Stomach smooth muscle (tissue), 2 donors: ENCODE results near the gene HAGHL.

Experiments
- H3K27ac ChIP-seq: one replicate; pipeline ENCODE4 v1.7.0; 2013; ENCODE audit warnings: mild to moderate bottlenecking, low read length, inconsistent platforms
- H3K27me3 ChIP-seq, 2 donors: one replicate each; pipeline ENCODE4 v1.7.0; 2013; ENCODE audit warnings: low read length in 2 of 2; ENCODE audit not compliant: insufficient read depth in 2 of 2, control insufficient read depth in 1 of 2
- H3K36me3 ChIP-seq, 2 donors: one replicate each; pipeline ENCODE4 v1.7.0; 2013; ENCODE audit warnings: low read length in 2 of 2; ENCODE audit not compliant: control insufficient read depth in 2 of 2, insufficient read depth in 2 of 2
- H3K4me1 ChIP-seq: one replicate; pipeline ENCODE4 v1.7.0; 2013; ENCODE audit warnings: low read length; ENCODE audit not compliant: control insufficient read depth, insufficient read depth
- H3K4me3 ChIP-seq, 2 donors: one replicate each; pipeline ENCODE4 v1.7.0; 2013; ENCODE audit warnings: low read length in 2 of 2
- H3K9ac ChIP-seq, 2 donors: one replicate each; pipeline ENCODE4 v1.7.0; 2013; ENCODE audit warnings: low read length in 2 of 2, mild to moderate bottlenecking in 1 of 2
- H3K9me3 ChIP-seq, 2 donors: one replicate each; pipeline ENCODE4 v1.7.0; 2013; ENCODE audit warnings: low read length in 2 of 2; ENCODE audit not compliant: control insufficient read depth in 2 of 2
- donor health status: healthy.
- donor health status: Pancreatic carcinoma.

The HAGHL gene

GRCh38 chr16:724188-725040, 2.5 kb upstream of the HAGHL start:
- H3K36me3 ChIP-seq: no peaks in the 10 kb centered on the region
- no peak overlapping the region for H3K4me3 ChIP-seq
- peaks cover 50% of the 10 kb centered on the region for H3K4me1 ChIP-seq
- no peaks in the 10 kb centered on the region for H3K9me3 ChIP-seq
- no peak overlapping the region for H3K9ac ChIP-seq
- H3K27me3 ChIP-seq: peaks cover 22 to 26% of the 10 kb centered on the region in 2 donors
- H3K27ac ChIP-seq: no peak overlapping the region

GRCh38 chr16:725041-725376, 1.9 kb upstream of the HAGHL start:
- Histone ChIP-seq H3K9me3 (no peaks in the 10 kb centered on the region), H3K9ac (no peak overlapping the region), H3K4me1 (peaks cover 44% of the 10 kb centered on the region), H3K36me3 (no peaks in the 10 kb centered on the region), H3K27ac (no peak overlapping the region), H3K4me3 (no peak overlapping the region), H3K27me3 (peaks cover 22 to 26% of the 10 kb centered on the region in 2 donors)

- H3K9ac ChIP-seq: no peak overlapping the region
- peaks cover 22 to 26% of the 10 kb centered on the region in 2 donors for H3K27me3 ChIP-seq
- no peak overlapping the region for H3K4me3 ChIP-seq
- no peak overlapping the region for H3K27ac ChIP-seq
- H3K36me3 ChIP-seq: no peaks in the 10 kb centered on the region
- peaks cover 38% of the 10 kb centered on the region for H3K4me1 ChIP-seq
- no peaks in the 10 kb centered on the region for H3K9me3 ChIP-seq
These were observed 1.3 kb upstream of the HAGHL start for GRCh38 chr16:725463-726187.

DNA sequence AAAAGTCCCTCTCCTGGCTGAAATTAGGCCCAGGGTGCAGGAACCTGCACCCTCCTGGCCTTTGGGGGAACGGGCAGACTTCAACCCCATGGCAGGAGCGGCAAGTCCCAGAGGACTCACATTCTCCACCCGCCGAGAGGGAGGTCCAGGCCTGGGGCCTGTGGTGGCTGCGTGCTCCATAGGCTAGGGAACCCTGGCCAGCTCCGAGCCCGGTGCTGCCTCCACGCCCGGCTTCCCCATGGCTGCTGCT, 793 bp upstream of the HAGHL start:
- no peaks in the 10 kb centered on the region for H3K36me3 ChIP-seq
- no peak overlapping the region for H3K27ac ChIP-seq
- no peak overlapping the region for H3K9ac ChIP-seq
- H3K4me1 ChIP-seq: peaks cover 34% of the 10 kb centered on the region
- no peak overlapping the region for H3K4me3 ChIP-seq
- peaks cover 22 to 26% of the 10 kb centered on the region in 2 donors for H3K27me3 ChIP-seq
- no peaks in the 10 kb centered on the region for H3K9me3 ChIP-seq

DNA sequence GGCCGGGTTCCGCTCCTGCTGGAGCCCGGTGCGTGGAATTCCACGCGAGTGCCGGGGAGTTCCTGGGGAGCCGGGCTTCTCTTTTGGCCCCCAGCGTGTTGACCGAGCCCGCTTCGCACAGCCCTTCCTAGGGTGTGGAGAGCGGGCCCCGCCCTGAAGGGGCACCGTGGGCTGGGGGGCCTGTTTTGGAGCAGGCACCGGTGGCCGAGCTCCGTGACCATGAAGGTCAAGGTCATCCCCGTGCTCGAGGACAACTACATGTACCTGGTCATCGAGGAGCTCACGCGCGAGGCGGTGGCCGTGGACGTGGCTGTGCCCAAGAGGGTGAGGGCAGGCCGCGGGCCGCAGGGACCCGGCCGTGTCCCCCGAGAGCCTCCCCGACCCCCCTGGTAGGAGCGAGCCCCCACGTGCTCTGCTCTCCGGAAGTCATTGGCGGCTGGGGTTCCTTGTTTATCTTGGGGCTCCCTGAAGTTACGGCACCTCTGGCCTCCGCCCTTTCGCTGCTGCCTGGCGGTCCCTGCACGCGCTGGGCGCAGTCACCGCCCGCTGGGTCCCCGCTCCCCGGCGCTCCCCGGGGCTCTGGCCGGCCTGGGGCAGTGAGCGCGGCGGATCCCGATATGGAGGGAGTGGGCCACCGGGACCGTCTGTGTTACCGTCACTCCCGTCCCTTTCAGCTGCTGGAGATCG, 528 bp downstream of the HAGHL start:
- Histone ChIP-seq H3K9ac (no peak overlapping the region), H3K27ac (no peak overlapping the region), H3K4me1 (peaks cover 22% of the 10 kb centered on the region), H3K36me3 (peaks cover 0 to 2% of the 10 kb centered on the region in 2 donors), H3K9me3 (no peaks in the 10 kb centered on the region), H3K4me3 (peak overlapping the region; percentile 19 to 69), H3K27me3 (peaks cover 22 to 26% of the 10 kb centered on the region in 2 donors)

DNA sequence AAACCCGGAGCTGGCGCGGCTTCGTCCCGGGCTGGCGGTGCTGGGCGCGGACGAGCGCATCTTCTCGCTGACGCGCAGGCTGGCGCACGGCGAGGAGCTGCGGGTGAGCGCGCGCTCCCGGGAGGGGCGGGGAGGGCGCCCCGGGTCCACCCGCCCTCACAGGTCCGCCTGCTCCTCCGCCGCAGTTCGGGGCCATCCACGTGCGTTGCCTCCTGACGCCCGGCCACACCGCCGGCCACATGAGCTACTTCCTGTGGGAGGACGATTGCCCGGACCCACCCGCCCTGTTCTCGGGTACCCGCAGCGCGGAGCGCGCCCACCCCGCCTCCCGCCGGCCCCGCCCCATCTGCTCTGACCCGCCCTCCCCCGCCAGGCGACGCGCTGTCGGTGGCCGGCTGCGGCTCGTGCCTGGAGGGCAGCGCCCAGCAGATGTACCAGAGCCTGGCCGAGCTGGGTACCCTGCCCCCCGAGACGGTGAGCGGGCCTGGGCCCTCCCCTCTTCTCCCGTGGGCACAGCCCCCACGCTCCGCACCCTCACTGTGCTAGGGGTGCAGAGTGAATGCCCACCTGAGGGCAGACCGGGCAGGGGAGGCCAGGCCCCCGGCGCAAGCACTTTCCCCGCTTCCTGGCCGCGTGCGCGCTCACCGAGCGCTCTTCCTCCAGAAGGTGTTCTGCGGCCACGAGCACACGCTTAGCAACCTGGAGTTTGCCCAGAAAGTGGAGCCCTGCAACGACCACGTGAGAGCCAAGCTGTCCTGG, 1.4 kb downstream of the HAGHL start:
- no peak overlapping the region for H3K27ac ChIP-seq
- H3K36me3 ChIP-seq: peaks cover 0 to 7% of the 10 kb centered on the region in 2 donors

DNA sequence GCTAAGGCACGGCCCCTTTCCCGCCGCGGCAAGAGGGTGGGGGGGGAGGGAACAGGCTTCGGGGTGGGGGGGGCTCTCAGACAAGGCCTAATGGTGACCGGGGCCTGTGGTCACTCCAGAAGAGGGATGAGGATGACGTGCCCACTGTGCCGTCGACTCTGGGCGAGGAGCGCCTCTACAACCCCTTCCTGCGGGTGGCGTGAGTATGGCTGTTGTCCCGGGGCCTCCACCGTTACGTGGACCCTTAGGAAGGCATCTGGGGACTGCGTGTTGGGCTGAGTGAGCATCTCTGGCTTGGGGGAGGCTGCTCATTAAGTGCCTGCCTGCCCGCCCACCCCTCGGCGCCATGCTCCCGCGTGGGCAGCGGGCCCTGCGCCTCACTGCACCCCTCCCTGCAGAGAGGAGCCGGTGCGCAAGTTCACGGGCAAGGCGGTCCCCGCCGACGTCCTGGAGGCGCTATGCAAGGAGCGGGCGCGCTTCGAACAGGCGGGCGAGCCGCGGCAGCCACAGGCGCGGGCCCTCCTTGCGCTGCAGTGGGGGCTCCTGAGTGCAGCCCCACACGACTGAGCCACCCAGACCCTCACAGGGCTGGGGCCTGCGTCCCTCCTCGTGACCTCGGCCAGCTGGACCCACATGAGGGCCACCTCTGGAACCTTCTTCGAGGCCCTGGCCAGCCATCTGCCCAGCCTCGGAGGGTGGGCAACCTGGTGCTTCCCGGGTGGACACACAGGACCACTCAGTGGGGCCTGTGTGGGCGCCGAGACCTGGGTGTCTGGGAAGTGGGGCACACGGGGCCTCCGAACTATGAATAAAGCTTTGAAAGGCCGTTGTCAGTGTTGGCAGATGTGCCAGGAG, 2.2 kb downstream of the HAGHL start:
- Histone ChIP-seq H3K4me3 (no peak overlapping the region), H3K27ac (no peak overlapping the region), H3K9ac (no peak overlapping the region), H3K4me1 (peaks cover 22% of the 10 kb centered on the region), H3K27me3 (peaks cover 22 to 26% of the 10 kb centered on the region in 2 donors), H3K36me3 (peaks cover 0 to 13% of the 10 kb centered on the region in 2 donors), H3K9me3 (no peaks in the 10 kb centered on the region)

More for the DNA sequence above, 1.4 kb downstream of the HAGHL start:
- H3K4me3 ChIP-seq: peak overlapping the region in 1 of 2 donors; percentile 52
- peaks cover 22% of the 10 kb centered on the region for H3K4me1 ChIP-seq
- H3K9me3 ChIP-seq: no peaks in the 10 kb centered on the region
- no peak overlapping the region for H3K9ac ChIP-seq
- H3K27me3 ChIP-seq: peaks cover 22 to 26% of the 10 kb centered on the region in 2 donors

DNA sequence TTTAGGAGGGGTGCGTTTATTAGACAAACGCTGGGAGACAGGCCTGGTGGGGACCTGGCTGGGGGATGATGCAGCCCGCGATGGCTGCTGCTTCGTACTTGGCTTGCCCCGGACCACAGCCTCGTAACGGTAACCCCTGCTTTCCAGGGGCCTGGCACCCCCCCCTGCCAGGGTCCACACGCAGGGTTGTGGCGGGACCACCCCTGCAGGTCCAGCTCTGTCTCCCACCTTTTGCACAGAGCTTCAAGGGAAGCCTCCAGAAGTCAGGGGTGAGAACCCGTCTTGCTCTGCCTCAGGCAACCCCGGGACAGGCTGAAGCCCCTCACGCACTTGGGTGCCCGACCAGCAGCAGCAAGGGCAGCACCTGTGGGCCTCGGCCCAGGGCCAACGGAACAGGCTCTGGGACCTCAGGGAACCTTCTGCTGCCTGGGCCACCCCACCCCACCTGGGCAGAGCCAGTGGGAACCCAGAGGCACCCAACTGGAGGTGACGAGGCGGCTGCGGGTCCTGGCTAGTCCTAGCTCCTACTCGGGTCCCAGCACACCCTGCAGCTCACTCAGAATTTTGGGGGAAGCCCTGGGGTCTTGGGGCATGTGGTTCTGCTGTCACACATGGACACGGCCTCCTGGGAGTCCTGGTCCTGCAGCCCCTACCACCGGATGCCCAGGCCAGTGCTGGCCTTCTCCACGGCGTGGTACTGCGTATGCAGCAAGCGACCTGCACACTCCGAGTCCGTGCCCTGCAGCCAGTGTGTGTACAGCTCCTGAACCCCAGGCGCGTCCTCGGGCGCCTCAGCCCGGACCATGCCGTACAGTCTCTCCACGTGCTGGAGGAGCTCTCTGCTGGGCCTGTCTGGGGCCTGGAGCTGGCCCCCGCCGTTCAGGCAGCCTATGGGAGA, 3.1 kb downstream of the HAGHL start:
- peaks cover 22% of the 10 kb centered on the region for H3K4me1 ChIP-seq
- no peaks in the 10 kb centered on the region for H3K9me3 ChIP-seq
- H3K27me3 ChIP-seq: peaks cover 22 to 23% of the 10 kb centered on the region in 2 donors
- peaks cover 0 to 19% of the 10 kb centered on the region in 2 donors for H3K36me3 ChIP-seq
- H3K9ac ChIP-seq: no peak overlapping the region
- H3K27ac ChIP-seq: no peak overlapping the region
- H3K4me3 ChIP-seq: no peak overlapping the region
